ENCODE results near the gene SLC29A2. TPM values are rescaled to one million over a fixed set of nuclear protein-coding genes. Genes with fewer than 3 reads are reported as not detected.
A peak's percentile ranks its signal among the peaks of the same experiment; 100 is the strongest.

SLC29A2 gene
- total and polyA plus RNA-seq, 2 donors (not counting 1 experiment from before 2014, with no cell fraction given): 16.2 to 18.5 TPM

- Histone ChIP-seq H3K4me2 (replicated peaks; ENCODE audit: low read depth, low read length, poor library complexity, severe bottlenecking) (no peak overlapping the region), H3K36me3 (replicated peaks in 1 of 2; ENCODE audit: control extremely low read depth in 1 of 2, control insufficient read depth in 1 of 2, extremely low read depth in 1 of 2, insufficient read depth in 2 of 2, low read length in 1 of 2) (peaks cover 0 to under 1% of the 10 kb centered on the region in 2 experiments), H3K79me2 (ENCODE audit: control insufficient read depth, insufficient read depth, low read length) (no peaks in the 10 kb centered on the region), H3K4me3 (ENCODE audit: control extremely low read depth in 1 of 5, extremely low read depth in 1 of 5, insufficient read depth in 1 of 5, low read depth in 2 of 5, low read length in 4 of 5) (no peak overlapping the region), H3K9me3 (ENCODE audit: control extremely low read depth in 1 of 3, control insufficient read depth in 2 of 3, insufficient read depth in 1 of 3, low read length in 2 of 3) (no peaks in the 10 kb centered on the region), H3K27ac (ENCODE audit: low read length in 2 of 2) (no peak overlapping the region), H2AFZ (ENCODE audit: insufficient read depth, low read depth, low read length, poor library complexity, severe bottlenecking) (no peak overlapping the region), H3K4me1 (ENCODE audit: control insufficient read depth in 2 of 2, insufficient read depth in 2 of 2, low read length in 2 of 2) (peaks cover 25 to 30% of the 10 kb centered on the region in 2 donors), H3K27me3 (replicated peaks in 1 of 4; ENCODE audit: control extremely low read depth in 1 of 4, control insufficient read depth in 3 of 4, insufficient read depth in 4 of 4, low read length in 3 of 4) (peaks cover 0 to 9% (median 3%) of the 10 kb centered on the region in 4 experiments), H3K9ac (ENCODE audit: low read length) (no peak overlapping the region), H4K20me1 (ENCODE audit: control insufficient read depth, insufficient read depth, low read length, poor library complexity, severe bottlenecking) (no peaks in the 10 kb centered on the region)
- peak; percentile 10 for DNase-seq
- Mint-ChIP-seq H3K27ac (no peak overlapping the region), H3K4me1 (peaks cover 28% of the 10 kb centered on the region), H3K27me3 (no peaks in the 10 kb centered on the region), H3K9me3 (ENCODE audit: insufficient read depth) (no peaks in the 10 kb centered on the region), H3K4me3 (no peak overlapping the region)
- no peak for TF ChIP-seq CTCF (IDR thresholded peaks at IDR 0.05)
- TF ChIP-seq EZH2 (IDR thresholded peaks at IDR 0.05; ENCODE audit: borderline replicate concordance, insufficient read depth, low read depth, low read length, poor library complexity, severe bottlenecking): no peak
- ATAC-seq (ENCODE audit: low read depth): no peak
- intact Hi-C loops (cut with micrococcal nuclease): no loop called here
- ChIA-PET CTCF (interaction anchor here (0.8 to 4.6 kb wide), 5 partner anchors 10 to 58 kb away, joined by 3 to 101 read pairs (median 5); partner anchors contain the start of gene BRMS1), POLR2A (interaction anchor here (2.5 kb wide), 1 partner anchor 20 kb away, joined by 10 read pairs; no protein-coding TSS in a partner anchor)
- WGBS (ENCODE audit: insufficient coverage): 93% methylated on average over 11 of the region's 12 CpGs
Observed at GRCh38 chr11:66331542-66332370, 39.8 kb downstream of the SLC29A2 start.

GRCh38 chr11:66330931-66331330 is 40.6 kb downstream of the SLC29A2 start:
- ChIA-PET POLR2A (interaction anchor here (2.5 kb wide), 1 partner anchor 19 kb away, joined by 10 read pairs; no protein-coding TSS in a partner anchor), CTCF (interaction anchor here (0.8 to 4.6 kb wide), 5 partner anchors 9 to 58 kb away, joined by 3 to 101 read pairs (median 5); partner anchors contain the start of gene BRMS1)
- H3K9ac ChIP-seq (ENCODE audit: low read length): no peak overlapping the region
- H4K20me1 ChIP-seq (ENCODE audit: control insufficient read depth, insufficient read depth, low read length, poor library complexity, severe bottlenecking): no peaks in the 10 kb centered on the region
- TF ChIP-seq EZH2 (IDR thresholded peaks at IDR 0.05; ENCODE audit: borderline replicate concordance, insufficient read depth, low read depth, low read length, poor library complexity, severe bottlenecking) (no peak), CTCF (IDR thresholded peaks at IDR 0.05) (no peak)
- intact Hi-C loops (cut with micrococcal nuclease): no loop called here
- Mint-ChIP-seq H3K27ac (no peak overlapping the region), H3K27me3 (no peaks in the 10 kb centered on the region), H3K9me3 (ENCODE audit: insufficient read depth) (no peaks in the 10 kb centered on the region), H3K4me1 (peaks cover 21% of the 10 kb centered on the region), H3K4me3 (no peak overlapping the region)
- H2AFZ ChIP-seq (ENCODE audit: insufficient read depth, low read depth, low read length, poor library complexity, severe bottlenecking): no peak overlapping the region
- no peaks in the 10 kb centered on the region for H3K36me3 ChIP-seq (replicated peaks in 1 of 2; ENCODE audit: control extremely low read depth in 1 of 2, control insufficient read depth in 1 of 2, extremely low read depth in 1 of 2, insufficient read depth in 2 of 2, low read length in 1 of 2)
- no peak overlapping the region for H3K27ac ChIP-seq (ENCODE audit: low read length in 2 of 2)
- H3K9me3 ChIP-seq (ENCODE audit: control extremely low read depth in 1 of 3, control insufficient read depth in 2 of 3, insufficient read depth in 1 of 3, low read length in 2 of 3): no peaks in the 10 kb centered on the region
- 88% methylated on average over 10 of the region's 10 CpGs for WGBS (ENCODE audit: insufficient coverage)
- H3K4me3 ChIP-seq (ENCODE audit: control extremely low read depth in 1 of 5, extremely low read depth in 1 of 5, insufficient read depth in 1 of 5, low read depth in 2 of 5, low read length in 4 of 5): no peak overlapping the region
- no peaks in the 10 kb centered on the region for H3K79me2 ChIP-seq (ENCODE audit: control insufficient read depth, insufficient read depth, low read length)
- H3K4me2 ChIP-seq (replicated peaks; ENCODE audit: low read depth, low read length, poor library complexity, severe bottlenecking): no peak overlapping the region
- ATAC-seq (ENCODE audit: low read depth) (no peak), DNase-seq (no peak)
- peaks cover 0 to under 1% (median 0%) of the 10 kb centered on the region in 4 experiments for H3K27me3 ChIP-seq (replicated peaks in 1 of 4; ENCODE audit: control extremely low read depth in 1 of 4, control insufficient read depth in 3 of 4, insufficient read depth in 4 of 4, low read length in 3 of 4)
- H3K4me1 ChIP-seq (ENCODE audit: control insufficient read depth in 2 of 2, insufficient read depth in 2 of 2, low read length in 2 of 2): peaks cover 20 to 29% of the 10 kb centered on the region in 2 donors

Data from B cell (primary cell).